Endometrium (tissue), 2 donors: ENCODE results near the gene LRMDA.

Experiments
- FAIRE-seq: peaks from 2 replicates; lab custom pipeline; 2012; peaks lifted over from hg19 to GRCh38; lab: Jason Lieb, UNC
- donor health status: control.
- donor health status: control.

Gene LRMDA

DNA sequence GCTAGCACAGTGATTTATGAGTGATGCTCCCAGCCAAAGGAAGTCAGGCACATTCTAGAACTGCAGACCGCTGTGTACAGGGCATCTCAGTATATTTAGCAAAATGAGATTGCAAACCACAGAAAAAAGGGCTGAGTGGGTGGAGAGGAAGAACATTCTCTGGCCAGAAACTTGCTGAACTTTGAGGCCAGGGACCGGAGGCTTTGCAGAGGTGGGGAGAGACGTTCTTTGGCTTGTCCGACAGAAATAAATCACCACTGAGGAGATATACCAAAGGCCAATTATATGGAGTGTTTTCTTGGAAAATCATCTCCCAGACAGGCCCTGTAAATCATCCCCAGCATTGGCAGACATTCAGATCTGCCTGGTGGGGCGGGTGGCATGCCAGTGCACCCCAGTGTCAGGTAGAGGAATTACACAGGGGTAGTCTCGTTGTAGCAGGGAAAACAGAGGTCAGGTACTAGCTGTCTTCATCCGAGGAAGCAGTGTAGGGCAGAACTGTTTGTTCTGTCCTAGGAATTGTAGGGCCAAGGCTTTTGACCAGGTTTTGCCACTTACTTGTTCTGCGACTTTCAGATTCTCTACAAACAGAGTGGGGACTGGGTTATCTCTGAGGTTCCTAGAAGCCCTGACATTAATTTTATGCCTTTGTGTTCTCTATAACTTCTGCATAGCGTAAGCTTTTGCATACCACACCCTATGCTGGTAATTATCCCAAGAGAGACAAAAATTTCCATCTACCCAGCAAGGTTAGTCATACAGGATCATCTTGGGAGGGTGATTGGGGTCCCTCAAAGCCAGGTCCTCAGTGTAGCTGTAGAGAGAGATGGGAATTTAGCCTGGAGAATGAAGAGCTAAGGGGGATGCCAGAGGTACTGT lies 655.6 kb downstream of the LRMDA start:
- no peak for FAIRE-seq

- FAIRE-seq, result no peak
These were observed 656.6 kb downstream of the LRMDA start for GRCh38 chr10:76088008-76088407.

- no peak for FAIRE-seq
These were observed 657.6 kb downstream of the LRMDA start for GRCh38 chr10:76088980-76089379.

GRCh38 chr10:76089556-76090180 lies 658.2 kb downstream of the LRMDA start:
- FAIRE-seq, result no peak

DNA sequence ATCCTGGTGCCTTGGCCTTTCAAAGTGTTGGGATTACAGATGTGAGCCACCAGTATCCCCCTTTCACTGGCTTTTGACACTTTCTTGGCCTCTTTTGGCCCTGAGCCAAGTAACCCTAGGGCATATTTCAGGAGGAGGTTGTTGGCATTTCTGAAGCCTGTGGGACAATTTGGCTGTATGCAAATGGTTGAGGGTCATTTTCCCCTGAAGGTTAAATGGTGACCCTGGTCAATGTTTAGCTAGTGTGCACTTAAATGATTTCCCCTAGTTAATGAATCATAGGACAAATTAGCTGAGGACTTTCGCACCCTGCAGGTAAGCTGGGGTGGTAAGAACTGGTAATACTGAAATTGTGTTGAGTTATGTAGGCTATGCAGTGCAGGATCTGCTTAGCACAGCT lies 660.5 kb downstream of the LRMDA start:
- FAIRE-seq, result no peak

DNA sequence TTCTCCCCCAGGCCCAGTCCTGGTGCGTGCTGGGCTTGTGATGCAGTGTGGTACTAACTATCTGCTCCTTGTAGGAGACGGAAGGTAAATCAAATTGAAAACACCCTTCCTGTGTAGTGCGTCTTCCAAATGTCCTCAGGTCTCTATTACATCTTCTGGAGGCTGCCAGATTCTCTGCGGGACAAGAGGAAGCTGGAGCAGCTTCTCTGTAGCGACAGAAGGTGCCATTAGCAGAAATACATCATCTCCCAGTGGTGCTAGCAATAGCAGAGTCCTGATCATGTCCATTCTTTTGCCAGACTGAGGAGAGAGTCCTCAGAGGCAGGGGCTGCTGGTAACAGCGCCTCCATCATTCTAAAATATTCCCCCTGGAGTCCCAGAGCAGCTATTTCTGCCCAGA lies 675.2 kb downstream of the LRMDA start:
- no peak for FAIRE-seq

GRCh38 chr10:76108563-76109359 lies 677.3 kb downstream of the LRMDA start:
- FAIRE-seq, result no peak

GRCh38 chr10:76111404-76111803 lies 680.0 kb downstream of the LRMDA start:
- no peak for FAIRE-seq

DNA sequence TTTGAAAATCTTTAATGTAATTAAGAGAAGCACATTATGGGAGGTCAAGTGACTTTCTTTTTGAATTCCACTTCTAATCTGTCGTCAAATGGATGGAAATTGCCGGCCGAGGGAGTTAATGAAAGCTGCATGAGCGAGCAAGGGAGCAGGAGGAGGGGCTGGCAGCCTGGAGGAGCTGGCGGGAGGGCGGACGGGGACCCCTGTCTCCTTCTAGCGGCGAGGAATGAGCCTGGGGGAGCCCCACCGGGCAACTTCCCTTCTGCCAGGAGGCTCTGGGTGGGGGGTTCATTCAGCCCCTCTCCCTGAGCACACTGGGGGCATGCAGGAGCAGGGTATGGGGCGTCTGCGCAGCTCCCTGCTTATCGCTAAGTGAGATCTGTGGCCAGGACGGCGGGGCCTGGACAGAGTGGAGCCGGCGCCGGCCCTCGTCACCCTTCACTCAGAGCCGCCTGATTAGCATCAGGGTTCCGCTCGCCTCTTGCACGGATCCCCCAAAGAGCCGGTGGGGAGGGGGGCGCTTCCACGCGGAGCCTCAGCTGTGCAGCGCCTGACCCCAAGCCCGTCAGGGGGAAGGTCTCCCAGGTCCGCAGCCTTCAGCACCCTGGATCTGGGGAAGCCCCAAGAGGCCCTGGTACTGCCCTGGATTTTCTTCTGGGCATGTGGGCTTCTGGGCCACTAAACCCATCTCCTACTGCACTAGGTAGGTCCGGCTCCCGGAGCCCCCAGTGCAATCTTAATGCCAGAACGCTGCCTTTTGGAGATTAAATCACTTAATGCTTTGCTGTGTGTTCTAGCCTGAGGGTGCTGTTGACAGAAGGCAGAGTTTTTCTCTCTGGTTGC lies 680.8 kb downstream of the LRMDA start:
- FAIRE-seq, result no peak

DNA sequence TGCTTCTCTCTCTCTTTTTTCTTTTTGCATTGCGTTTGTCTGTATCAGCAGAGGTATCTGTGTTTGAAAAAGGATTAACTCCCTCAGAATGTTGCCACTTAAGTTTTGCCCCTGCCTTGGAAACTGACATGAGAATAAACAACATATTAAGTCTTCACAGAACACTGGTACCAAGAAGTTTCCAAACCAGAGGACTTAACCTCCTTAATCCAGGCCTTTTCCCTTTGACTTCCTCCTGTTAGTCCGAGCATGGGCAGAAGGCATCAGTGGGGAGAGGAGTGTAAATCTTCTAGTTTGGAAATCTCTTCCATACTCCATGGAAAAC lies 681.4 kb downstream of the LRMDA start:
- no peak for FAIRE-seq

GRCh38 chr10:76113952-76114351 lies 682.5 kb downstream of the LRMDA start:
- FAIRE-seq, result no peak

GRCh38 chr10:76114581-76115001 lies 683.2 kb downstream of the LRMDA start:
- no peak for FAIRE-seq

DNA sequence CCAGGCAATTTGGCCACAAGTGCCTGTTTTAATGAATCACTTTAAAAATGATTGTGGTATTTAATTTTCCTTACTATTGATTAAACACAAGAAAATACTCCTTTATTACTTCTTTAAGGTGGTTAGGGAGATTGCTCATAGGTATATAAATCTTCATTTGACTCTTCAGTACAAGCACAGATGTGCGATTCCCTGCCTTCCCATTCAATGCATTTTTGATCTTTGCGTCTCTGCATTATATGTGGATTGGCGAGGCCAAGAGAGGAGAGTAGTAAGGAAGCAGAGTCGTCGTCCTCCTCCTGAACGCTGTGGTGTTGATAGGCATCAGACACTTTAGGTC lies 683.7 kb downstream of the LRMDA start:
- no peak for FAIRE-seq

- no peak for FAIRE-seq
These were observed 684.2 kb downstream of the LRMDA start for GRCh38 chr10:76115471-76116155.

- FAIRE-seq, result no peak
These were observed 685.1 kb downstream of the LRMDA start for GRCh38 chr10:76116523-76116922.

DNA sequence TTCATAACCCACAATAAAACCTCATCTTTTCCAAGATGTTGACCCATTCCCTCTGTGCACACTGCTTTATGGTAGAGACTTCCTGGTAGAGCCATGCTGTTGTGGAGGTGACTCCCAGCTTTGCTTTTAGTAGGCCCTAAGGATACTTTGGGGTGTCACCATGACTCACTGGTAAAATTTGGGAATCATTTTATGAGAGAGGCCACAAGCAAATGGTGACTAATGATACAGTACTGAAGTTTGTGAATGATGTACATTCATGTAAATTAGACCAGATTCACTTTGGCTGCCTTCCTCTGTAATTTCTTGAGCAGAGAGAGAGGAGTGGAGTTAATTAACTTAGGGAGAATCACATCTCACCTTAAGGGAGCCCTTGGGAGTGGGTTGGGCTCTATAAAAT lies 686.5 kb downstream of the LRMDA start:
- FAIRE-seq, result no peak

DNA sequence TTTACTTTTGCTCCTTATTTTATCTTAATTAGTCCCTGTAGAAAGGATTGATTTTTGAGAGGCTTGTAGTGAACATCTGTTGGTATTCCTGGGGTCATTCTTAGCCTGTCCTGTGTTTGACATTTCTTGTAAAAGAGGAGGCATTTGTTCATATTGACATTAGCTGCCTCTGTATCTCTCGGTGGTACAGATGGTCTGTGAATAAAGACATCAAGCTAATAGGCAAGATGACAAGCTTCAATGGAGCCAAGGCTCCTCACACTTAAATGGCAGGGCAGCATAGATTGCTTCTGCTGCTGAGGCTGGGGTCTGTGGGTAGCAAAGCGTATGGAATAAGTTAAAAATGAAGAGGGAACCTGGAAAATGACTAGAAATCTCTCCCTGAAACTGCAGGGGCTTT lies 687.6 kb downstream of the LRMDA start:
- FAIRE-seq, result no peak

GRCh38 chr10:76119515-76119914 lies 688.1 kb downstream of the LRMDA start:
- FAIRE-seq, result no peak

DNA sequence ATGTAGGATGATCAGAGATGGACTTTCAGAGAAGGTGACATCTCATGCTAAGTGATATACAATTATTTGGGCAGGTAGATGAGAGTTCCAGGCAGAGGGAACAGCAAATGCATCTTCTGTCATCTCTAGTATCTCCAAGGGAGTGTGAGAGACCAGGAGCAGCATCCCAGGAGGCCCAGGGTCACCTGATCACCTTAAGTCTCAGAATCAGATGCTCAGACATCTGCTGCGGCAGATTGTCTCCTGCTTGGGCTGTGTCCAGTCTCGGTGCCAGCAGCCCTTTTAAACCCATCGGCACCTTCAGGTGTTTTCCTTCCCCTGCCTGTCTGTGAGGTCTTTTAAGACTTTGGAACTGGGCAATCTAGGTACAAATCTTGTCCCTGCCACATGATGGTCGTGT lies 690.6 kb downstream of the LRMDA start:
- FAIRE-seq, result no peak

DNA sequence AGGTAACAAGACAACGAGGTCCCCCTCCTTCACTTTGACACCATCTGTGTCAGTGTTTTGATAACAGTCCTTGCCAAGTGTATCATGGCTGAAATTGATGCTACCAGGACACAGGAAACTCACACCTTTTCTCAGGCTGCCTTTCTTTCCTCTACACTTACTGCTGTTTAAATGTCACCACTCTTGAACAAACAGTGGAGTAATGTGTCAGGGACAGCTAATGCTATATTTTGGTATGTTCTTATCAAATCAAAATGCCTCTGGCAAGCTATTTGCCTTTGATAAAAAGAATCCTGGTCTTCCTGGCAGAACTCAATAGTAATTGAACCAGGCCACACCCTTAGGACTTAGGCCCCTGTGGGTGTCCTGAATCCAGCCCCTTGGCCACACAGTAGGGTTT lies 692.9 kb downstream of the LRMDA start:
- no peak for FAIRE-seq

DNA sequence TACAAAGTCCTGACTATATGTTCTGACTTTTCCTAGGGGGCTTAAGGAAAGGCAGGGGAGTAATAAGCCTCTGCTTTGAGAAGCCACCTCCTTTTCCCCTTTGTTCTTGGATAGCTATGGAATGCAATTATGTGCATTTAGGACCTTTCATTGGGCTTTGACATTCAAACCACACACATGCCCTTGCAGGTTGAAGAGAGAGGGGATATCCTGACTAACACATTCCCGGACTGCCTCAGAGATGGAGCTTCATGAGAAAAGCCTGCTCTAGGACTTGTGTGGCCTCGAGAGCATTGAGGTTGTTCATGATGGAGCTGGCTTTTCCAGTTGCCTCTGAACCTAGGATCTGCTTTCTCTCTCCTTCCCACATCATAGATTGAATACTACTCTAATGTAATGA lies 694.5 kb downstream of the LRMDA start:
- FAIRE-seq, result no peak
